ENCODE data around the gene TPSAB1.

The TPSAB1 gene

DNA sequence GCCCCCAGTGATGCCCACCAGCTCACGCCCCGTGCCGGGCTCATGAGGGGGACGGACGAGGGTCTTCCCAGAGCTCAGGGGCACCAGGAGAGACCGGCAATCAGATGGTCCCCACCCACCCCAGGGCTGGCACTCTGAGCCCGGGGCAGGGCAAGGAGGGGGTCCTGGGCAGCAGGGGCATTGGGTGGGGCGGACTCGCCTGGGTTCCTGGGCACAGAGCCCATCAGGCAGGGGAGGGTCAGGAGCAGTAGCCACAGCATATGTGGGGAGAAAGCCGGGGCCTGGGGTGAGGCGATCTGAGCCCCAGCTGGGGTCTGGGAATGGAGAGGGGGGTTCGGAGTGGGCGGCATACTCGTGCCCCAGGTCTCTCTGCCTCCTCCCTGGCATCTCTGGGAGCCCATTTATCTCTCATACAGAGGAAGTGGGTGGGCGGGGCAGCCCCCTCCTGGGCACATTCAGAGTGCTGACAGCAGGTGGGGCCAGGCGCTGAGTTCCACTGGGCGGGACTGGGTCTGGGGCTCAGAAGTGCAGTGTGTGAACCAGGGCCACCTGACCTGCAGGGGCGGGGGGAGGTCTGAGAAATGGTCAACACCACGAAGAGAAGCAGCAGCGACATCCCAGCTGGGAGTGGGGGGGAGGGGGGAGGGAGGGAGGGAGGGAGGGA is 48.4 kb downstream of the TPSAB1 start:
- Histone ChIP-seq H3K9ac (ENCODE audit: low read depth, low read length) (no peak overlapping the region), H3K4me3 (ENCODE audit: low read depth in 1 of 2, low read length in 2 of 2) (no peak overlapping the region)

DNA sequence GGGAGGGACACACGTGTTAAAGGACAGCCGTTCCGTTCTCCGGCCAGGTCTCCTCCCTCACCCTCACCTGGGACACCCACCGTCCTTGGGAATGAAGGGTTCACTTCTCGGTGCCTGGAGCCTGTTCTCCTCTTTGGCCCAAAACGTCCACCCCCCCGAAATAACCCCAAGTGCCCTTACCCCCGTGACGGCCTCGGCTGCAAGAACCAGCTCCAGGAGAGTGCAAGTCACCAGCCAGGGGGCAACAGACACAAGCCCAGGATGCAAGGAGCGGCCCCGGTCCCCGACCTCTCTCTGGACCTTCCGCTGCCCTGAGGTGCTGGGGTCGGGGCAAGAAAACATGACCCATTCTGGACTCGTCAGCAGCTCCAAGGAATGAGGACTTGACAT is 49.0 kb downstream of the TPSAB1 start:
- H2AFZ ChIP-seq (ENCODE audit: low read depth, low read length), result no peak overlapping the region
- no peaks in the 10 kb centered on the region for H3K9me3 ChIP-seq (ENCODE audit: insufficient read depth, low read length, severe bottlenecking)
- H3K27ac ChIP-seq (ENCODE audit: low read length), result no peak overlapping the region
- no peak overlapping the region for H3K9ac ChIP-seq (ENCODE audit: low read depth, low read length)
- no peak overlapping the region for H3K4me2 ChIP-seq (ENCODE audit: insufficient read depth, low read length)
- H3K4me1 ChIP-seq (ENCODE audit: insufficient read depth, low read length), result no peaks in the 10 kb centered on the region
- H3K79me2 ChIP-seq (ENCODE audit: insufficient read depth, low read length), result no peaks in the 10 kb centered on the region
- ATAC-seq (ENCODE audit: insufficient read depth, low read depth) (no peak), DNase-seq (no peak)
- H3K27me3 ChIP-seq (ENCODE audit: insufficient read depth, low read length, poor library complexity), result no peaks in the 10 kb centered on the region
- TF ChIP-seq, protein P1, sequence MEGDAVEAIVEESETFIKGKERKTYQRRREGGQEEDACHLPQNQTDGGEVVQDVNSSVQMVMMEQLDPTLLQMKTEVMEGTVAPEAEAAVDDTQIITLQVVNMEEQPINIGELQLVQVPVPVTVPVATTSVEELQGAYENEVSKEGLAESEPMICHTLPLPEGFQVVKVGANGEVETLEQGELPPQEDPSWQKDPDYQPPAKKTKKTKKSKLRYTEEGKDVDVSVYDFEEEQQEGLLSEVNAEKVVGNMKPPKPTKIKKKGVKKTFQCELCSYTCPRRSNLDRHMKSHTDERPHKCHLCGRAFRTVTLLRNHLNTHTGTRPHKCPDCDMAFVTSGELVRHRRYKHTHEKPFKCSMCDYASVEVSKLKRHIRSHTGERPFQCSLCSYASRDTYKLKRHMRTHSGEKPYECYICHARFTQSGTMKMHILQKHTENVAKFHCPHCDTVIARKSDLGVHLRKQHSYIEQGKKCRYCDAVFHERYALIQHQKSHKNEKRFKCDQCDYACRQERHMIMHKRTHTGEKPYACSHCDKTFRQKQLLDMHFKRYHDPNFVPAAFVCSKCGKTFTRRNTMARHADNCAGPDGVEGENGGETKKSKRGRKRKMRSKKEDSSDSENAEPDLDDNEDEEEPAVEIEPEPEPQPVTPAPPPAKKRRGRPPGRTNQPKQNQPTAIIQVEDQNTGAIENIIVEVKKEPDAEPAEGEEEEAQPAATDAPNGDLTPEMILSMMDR (IDR thresholded peaks at IDR 0.05; ENCODE audit: borderline replicate concordance, extremely low read depth, low read length, poor library complexity, severe bottlenecking), result no peak
- TF ChIP-seq EZH2 (IDR thresholded peaks at IDR 0.05; ENCODE audit: borderline replicate concordance, low read depth, low read length, severe bottlenecking), result no peak
- H4K20me1 ChIP-seq (ENCODE audit: insufficient read depth, low read length), result no peaks in the 10 kb centered on the region
- H3K4me3 ChIP-seq (ENCODE audit: low read depth in 1 of 2, low read length in 2 of 2), result no peak overlapping the region
- no peaks in the 10 kb centered on the region for H3K36me3 ChIP-seq (ENCODE audit: insufficient read depth, low read length)

More for the DNA sequence above, 48.4 kb downstream of the TPSAB1 start:
- H3K79me2 ChIP-seq (ENCODE audit: insufficient read depth, low read length), result no peaks in the 10 kb centered on the region
- ATAC-seq (ENCODE audit: insufficient read depth, low read depth) (peak; percentile 48; the same call in 2 of the 3 replicates), DNase-seq (peak; percentile 40)
- H3K27me3 ChIP-seq (ENCODE audit: insufficient read depth, low read length, poor library complexity), result no peaks in the 10 kb centered on the region
- no peaks in the 10 kb centered on the region for H3K4me1 ChIP-seq (ENCODE audit: insufficient read depth, low read length)
- no peaks in the 10 kb centered on the region for H4K20me1 ChIP-seq (ENCODE audit: insufficient read depth, low read length)
- no peak overlapping the region for H3K27ac ChIP-seq (ENCODE audit: low read length)
- no peak for TF ChIP-seq EZH2 (IDR thresholded peaks at IDR 0.05; ENCODE audit: borderline replicate concordance, low read depth, low read length, severe bottlenecking)
- TF ChIP-seq, protein P1 (IDR thresholded peaks at IDR 0.05; ENCODE audit: borderline replicate concordance, extremely low read depth, low read length, poor library complexity, severe bottlenecking), result no peak
- no peak overlapping the region for H3K4me2 ChIP-seq (ENCODE audit: insufficient read depth, low read length)
- H3K36me3 ChIP-seq (ENCODE audit: insufficient read depth, low read length), result no peaks in the 10 kb centered on the region
- no peaks in the 10 kb centered on the region for H3K9me3 ChIP-seq (ENCODE audit: insufficient read depth, low read length, severe bottlenecking)
- no peak overlapping the region for H2AFZ ChIP-seq (ENCODE audit: low read depth, low read length)

DNA sequence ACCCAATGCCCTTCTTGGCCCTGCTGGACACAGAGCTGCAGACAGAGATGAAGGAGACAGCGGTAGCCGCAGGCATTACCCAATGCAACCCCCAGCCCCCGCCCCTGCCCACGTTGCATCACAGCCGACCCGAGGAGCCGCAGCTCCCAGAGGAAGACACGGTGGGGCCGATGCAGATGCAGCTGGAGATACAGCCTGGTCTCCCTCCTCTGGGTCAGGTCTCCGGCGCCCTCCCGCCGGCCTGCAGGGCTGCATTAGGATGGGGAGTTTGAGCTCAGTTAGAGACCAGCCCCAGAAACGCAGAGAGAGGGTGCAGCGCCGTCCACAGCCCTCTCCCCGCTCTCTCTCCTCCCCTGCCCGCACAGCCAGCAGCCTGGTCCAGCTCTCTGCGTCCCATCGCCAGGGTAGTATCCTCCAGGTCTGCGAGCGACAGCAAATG is 49.6 kb downstream of the TPSAB1 start:
- H3K9ac ChIP-seq (ENCODE audit: low read depth, low read length), result no peak overlapping the region

More for the DNA sequence above, 49.6 kb downstream of the TPSAB1 start:
- no peaks in the 10 kb centered on the region for H3K27me3 ChIP-seq (ENCODE audit: insufficient read depth, low read length, poor library complexity)
- H3K27ac ChIP-seq (ENCODE audit: low read length), result no peak overlapping the region
- H3K36me3 ChIP-seq (ENCODE audit: insufficient read depth, low read length), result no peaks in the 10 kb centered on the region
- no peak overlapping the region for H2AFZ ChIP-seq (ENCODE audit: low read depth, low read length)
- no peak for ATAC-seq (ENCODE audit: insufficient read depth, low read depth)
- TF ChIP-seq EZH2 (IDR thresholded peaks at IDR 0.05; ENCODE audit: borderline replicate concordance, low read depth, low read length, severe bottlenecking), result no peak
- TF ChIP-seq, protein P1 (IDR thresholded peaks at IDR 0.05; ENCODE audit: borderline replicate concordance, extremely low read depth, low read length, poor library complexity, severe bottlenecking), result no peak
- H3K4me3 ChIP-seq (ENCODE audit: low read depth in 1 of 2, low read length in 2 of 2), result no peak overlapping the region
- no peak overlapping the region for H3K4me2 ChIP-seq (ENCODE audit: insufficient read depth, low read length)
- DNase-seq, result no peak
- no peaks in the 10 kb centered on the region for H3K79me2 ChIP-seq (ENCODE audit: insufficient read depth, low read length)
- H3K4me1 ChIP-seq (ENCODE audit: insufficient read depth, low read length), result no peaks in the 10 kb centered on the region
- no peaks in the 10 kb centered on the region for H3K9me3 ChIP-seq (ENCODE audit: insufficient read depth, low read length, severe bottlenecking)
- H4K20me1 ChIP-seq (ENCODE audit: insufficient read depth, low read length), result no peaks in the 10 kb centered on the region
